ENCODE results near the gene AKAP12.

AKAP12 gene

DNA sequence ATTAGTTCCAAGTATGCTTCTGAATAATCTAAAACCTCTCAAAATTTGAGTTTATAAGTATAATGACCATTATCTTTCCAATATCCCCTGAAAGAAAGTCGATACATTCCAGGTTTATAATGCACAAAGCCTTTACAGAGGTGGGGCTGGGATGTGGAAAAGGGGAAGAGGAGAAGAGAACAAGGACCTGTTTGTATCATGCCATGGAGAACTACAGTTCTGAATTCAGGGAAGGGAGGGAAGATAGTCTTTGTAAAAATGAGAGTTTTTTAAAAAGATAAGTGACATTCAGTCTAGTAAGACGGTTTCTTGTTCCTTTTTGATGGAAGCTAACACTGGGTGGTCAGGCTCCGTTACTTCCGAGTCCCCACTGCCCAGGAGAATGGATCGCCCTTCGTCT lies 125.5 kb downstream of the AKAP12 start:
- H3K27me3 ChIP-seq (replicated peaks; ENCODE audit: insufficient read depth, low read length) = no peaks in the 10 kb centered on the region
- no peak overlapping the region for H3K4me3 ChIP-seq (ENCODE audit: low read length)
- no peaks in the 10 kb centered on the region for H4K20me1 ChIP-seq (ENCODE audit: insufficient read depth, low read length)
- no peak for DNase-seq
- H3K4me2 ChIP-seq (ENCODE audit: low read depth, low read length) = no peak overlapping the region
- H3F3A ChIP-seq (ENCODE audit: insufficient read depth, low read length) = no peaks in the 10 kb centered on the region
- no peaks in the 10 kb centered on the region for H3K79me2 ChIP-seq (ENCODE audit: low read length)
- no peak overlapping the region for H3K27ac ChIP-seq (ENCODE audit: low read length)
- H3K4me1 ChIP-seq (ENCODE audit: low read length) = no peaks in the 10 kb centered on the region
- H3K9ac ChIP-seq (ENCODE audit: low read length) = no peak overlapping the region
- H3K9me3 ChIP-seq (replicated peaks; ENCODE audit: insufficient read depth, low read length) = no peaks in the 10 kb centered on the region
- H3K9me2 ChIP-seq (replicated peaks; ENCODE audit: insufficient read depth, low read length) = no peaks in the 10 kb centered on the region
- H2AFZ ChIP-seq (ENCODE audit: low read length) = no peak overlapping the region
- no peak for TF ChIP-seq CTCF (IDR thresholded peaks at IDR 0.05; ENCODE audit: low read length)
- TF ChIP-seq EZH2phosphoT487 (IDR thresholded peaks at IDR 0.05; ENCODE audit: low read length) = no peak
- no peak for TF ChIP-seq EZH2 (optimal IDR thresholded peaks at IDR 0.05; ENCODE audit: low read depth, low read length)
- H3K36me3 ChIP-seq (replicated peaks; ENCODE audit: insufficient read depth, low read length) = no peaks in the 10 kb centered on the region

DNA sequence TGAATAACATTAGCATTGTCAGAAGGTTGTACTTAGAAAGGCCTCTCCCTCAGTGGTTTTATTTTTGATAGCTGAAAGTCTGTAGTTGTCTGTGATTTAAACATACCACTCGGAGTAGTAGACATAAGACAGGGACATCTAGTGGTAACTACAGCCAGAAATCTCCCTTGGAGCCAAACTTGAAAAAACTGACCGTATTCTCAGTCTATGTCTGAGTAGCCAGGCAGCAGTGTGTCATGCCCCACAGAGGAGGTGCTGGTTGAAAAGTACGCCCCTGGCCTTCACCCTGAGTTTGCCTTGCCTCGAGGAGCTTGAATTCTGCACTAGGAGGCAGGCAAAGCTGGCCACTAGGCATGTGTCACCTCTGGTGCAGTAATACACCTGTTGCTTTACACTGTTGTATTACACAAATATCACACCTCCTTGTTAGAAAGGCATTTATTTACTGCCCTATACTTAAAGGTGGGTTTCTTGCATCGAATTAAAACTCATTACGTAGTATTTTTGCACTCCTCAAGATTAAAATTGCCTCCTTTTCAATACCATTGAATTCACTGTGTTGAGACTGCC lies 130.8 kb downstream of the AKAP12 start:
- Histone ChIP-seq H3K4me3 (ENCODE audit: low read length) (no peak overlapping the region), H3K9ac (ENCODE audit: low read length) (no peak overlapping the region), H4K20me1 (ENCODE audit: insufficient read depth, low read length) (no peaks in the 10 kb centered on the region), H3K27me3 (replicated peaks; ENCODE audit: insufficient read depth, low read length) (no peaks in the 10 kb centered on the region), H3K79me2 (ENCODE audit: low read length) (peaks cover 25% of the 10 kb centered on the region), H2AFZ (ENCODE audit: low read length) (no peak overlapping the region), H3K27ac (ENCODE audit: low read length) (no peak overlapping the region), H3K9me3 (replicated peaks; ENCODE audit: insufficient read depth, low read length) (no peaks in the 10 kb centered on the region), H3K9me2 (replicated peaks; ENCODE audit: insufficient read depth, low read length) (no peaks in the 10 kb centered on the region), H3K36me3 (replicated peaks; ENCODE audit: insufficient read depth, low read length) (no peaks in the 10 kb centered on the region), H3F3A (ENCODE audit: insufficient read depth, low read length) (no peaks in the 10 kb centered on the region), H3K4me1 (ENCODE audit: low read length) (no peaks in the 10 kb centered on the region), H3K4me2 (ENCODE audit: low read depth, low read length) (no peak overlapping the region)
- TF ChIP-seq EZH2 (optimal IDR thresholded peaks at IDR 0.05; ENCODE audit: low read depth, low read length) = no peak
- no peak for TF ChIP-seq EZH2phosphoT487 (IDR thresholded peaks at IDR 0.05; ENCODE audit: low read length)
- TF ChIP-seq CTCF (IDR thresholded peaks at IDR 0.05; ENCODE audit: low read length) = no peak
- no peak for DNase-seq

- Histone ChIP-seq H3K9me2 (replicated peaks; ENCODE audit: insufficient read depth, low read length) (no peaks in the 10 kb centered on the region), H3K4me3 (ENCODE audit: low read length) (no peak overlapping the region), H3K4me1 (ENCODE audit: low read length) (0 out of 2 replicates have a peak, but pooled peaks cover 3% of the 10 kb centered on the region), H3F3A (ENCODE audit: insufficient read depth, low read length) (no peaks in the 10 kb centered on the region), H2AFZ (ENCODE audit: low read length) (no peak overlapping the region), H3K27ac (ENCODE audit: low read length) (no peak overlapping the region), H3K27me3 (replicated peaks; ENCODE audit: insufficient read depth, low read length) (no peaks in the 10 kb centered on the region), H3K79me2 (ENCODE audit: low read length) (peaks cover 41% of the 10 kb centered on the region), H3K4me2 (ENCODE audit: low read depth, low read length) (no peak overlapping the region), H3K9me3 (replicated peaks; ENCODE audit: insufficient read depth, low read length) (no peaks in the 10 kb centered on the region), H3K9ac (ENCODE audit: low read length) (no peak overlapping the region), H3K36me3 (replicated peaks; ENCODE audit: insufficient read depth, low read length) (no peaks in the 10 kb centered on the region), H4K20me1 (ENCODE audit: insufficient read depth, low read length) (no peaks in the 10 kb centered on the region)
- no peak for TF ChIP-seq EZH2 (optimal IDR thresholded peaks at IDR 0.05; ENCODE audit: low read depth, low read length)
- no peak for TF ChIP-seq CTCF (IDR thresholded peaks at IDR 0.05; ENCODE audit: low read length)
- TF ChIP-seq EZH2phosphoT487 (IDR thresholded peaks at IDR 0.05; ENCODE audit: low read length) = no peak
- DNase-seq = no peak
These were observed 132.4 kb downstream of the AKAP12 start for GRCh38 chr6:151372164-151372563.

Data from MM.1S (cell line).